SK-N-MC (cell line): ENCODE measurements around the gene GABRG3.

Experiments used
- EZH2 ChIP-seq: fragments of 200-600 bp; sonication (generic); IDR thresholded peaks from one replicate; pipeline ENCODE4 v1.6.1; 2017; ENCODE audit warnings: antibody characterized with exemption
- POLR2AphosphoS5 ChIP-seq: IDR thresholded peaks from 2 replicates; pipeline ENCODE4 v1.6.1; 2012; ENCODE audit warnings: mild to moderate bottlenecking, low read depth, low read length, borderline replicate concordance

GRCh38 chr15:27396521-27396920, 425.5 kb downstream of the GABRG3 start:
- TF ChIP-seq EZH2 (no peak), POLR2AphosphoS5 (no peak)
